Kidney (tissue), 14 donors: ENCODE measurements around the gene PPP1R18. TPM values are rescaled to one million over a fixed set of nuclear protein-coding genes. Genes with fewer than 3 reads are reported as not detected.
A peak's percentile ranks its signal among the peaks of the same experiment; 100 is the strongest.

Experiments
- DNase-seq, 5 donors: peaks; one replicate each; pipeline ENCODE4 v3.0.0-alpha.2; 2013 to 2020
- FAIRE-seq: peaks from 2 replicates; lab custom pipeline; 2012; peaks lifted over from hg19 to GRCh38; lab: Jason Lieb, UNC
- H3K27ac ChIP-seq, 2 donors: one replicate each; pipeline ENCODE4 v1.7.0; 2013; ENCODE audit warnings: low read depth in 2 of 2, low read length in 2 of 2, inconsistent platforms in 1 of 2
- H3K27me3 ChIP-seq: one replicate; pipeline ENCODE4 v1.7.1; 2013; ENCODE audit warnings: low read length, inconsistent platforms; ENCODE audit not compliant: control insufficient read depth, insufficient read depth
- H3K36me3 ChIP-seq, 3 donors: one replicate each; pipeline versions ENCODE4 v1.7.0 to v1.7.1; 2013; ENCODE audit warnings: low read length in 3 of 3, control low read depth in 1 of 3, inconsistent platforms in 1 of 3; ENCODE audit not compliant: insufficient read depth in 3 of 3, control insufficient read depth in 2 of 3
- H3K4me1 ChIP-seq, 3 donors: one replicate each; pipeline versions ENCODE4 v1.7.0 to v1.7.1; 2013; ENCODE audit warnings: low read length in 3 of 3, inconsistent platforms in 1 of 3, low read depth in 1 of 3; ENCODE audit not compliant: control insufficient read depth in 2 of 3, insufficient read depth in 2 of 3
- H3K4me3 ChIP-seq, 3 donors: one replicate each; pipeline versions ENCODE4 v1.7.0 to v1.8.1; 2013; ENCODE audit warnings: low read length in 3 of 3, control low read depth in 1 of 3, inconsistent platforms in 1 of 3
- H3K9ac ChIP-seq, 3 donors: one replicate each; pipeline versions ENCODE4 v1.7.0 to v1.7.1; 2013; ENCODE audit warnings: low read length in 3 of 3, control low read depth in 1 of 3, inconsistent platforms in 1 of 3
- H3K9me3 ChIP-seq, 3 donors: one replicate each; pipeline versions ENCODE4 v1.7.0 to v1.7.1; 2013; ENCODE audit warnings: low read length in 3 of 3, control low read depth in 1 of 3, inconsistent platforms in 1 of 3; ENCODE audit not compliant: control insufficient read depth in 2 of 3, insufficient read depth in 1 of 3
- CTCF ChIP-seq: IDR thresholded peaks from 3 replicates; pipeline ENCODE4 v1.5.1; 2012; ENCODE audit warnings: mild to moderate bottlenecking, moderate library complexity, borderline replicate concordance; ENCODE audit not compliant: insufficient read depth; ENCODE audit errors: extremely low read depth
- intact Hi-C: fragments of 100-400 bp; cut with DNase I; formaldehyde crosslinking; loops from one replicate; pipeline ENCODE4 v1.11.1; 2022
- polyA plus RNA-seq: library from polyadenylated mRNA; stranded (reverse); fragments of 350-450 nt; fragmentation: Illumina TruSeq; extraction: RNeasy Lipid Tissue Mini Kit (QIAGEN cat#74804); gene quantifications from one replicate; pipeline ENCODE4 v1.2.3, GENCODE V29; 2014; ENCODE audit warnings: low read depth, low replicate concordance; ENCODE audit not compliant: insufficient read depth
- total RNA-seq: library from RNA; stranded (reverse); fragmentation: NEBNext Ultra II Directional; extraction: Animal tissue kit (Norgen Biotek cat#: 25700); gene quantifications from one replicate; pipeline ENCODE4 v1.2.1, GENCODE V29; 2021
- donor health status: control.
- donor health status: control.
- donor health status: control.
- donor health status: control.
- donor health status: control.
- donor health status: DM: yes; HTN: yes; CAD: no.
- donor health status: Normal renal cell carcinoma (clear cell type).

PPP1R18 gene
- total and polyA plus RNA-seq, 2 donors from 2014 or later: 17.1 to 51.9 TPM

GRCh38 chr6:30647242-30648116 is 39.0 kb downstream of the PPP1R18 start:
- no peak for TF ChIP-seq CTCF
- FAIRE-seq (no peak), DNase-seq (peak; percentile 75 to 92 (median 91))
- Histone ChIP-seq H3K36me3 (peaks cover 3 to 24% (median 5%) of the 10 kb centered on the region in 3 donors), H3K9me3 (no peaks in the 10 kb centered on the region), H3K9ac (peak overlapping the region; percentile 58 to 85 (median 68)), H3K4me1 (peaks cover 0 to 12% (median 0%) of the 10 kb centered on the region in 3 donors), H3K4me3 (peak overlapping the region; percentile 78 to 96 (median 87)), H3K27ac (peak overlapping the region; percentile 92 to 94), H3K27me3 (no peaks in the 10 kb centered on the region)
- intact Hi-C loops: no loop called here

DNA sequence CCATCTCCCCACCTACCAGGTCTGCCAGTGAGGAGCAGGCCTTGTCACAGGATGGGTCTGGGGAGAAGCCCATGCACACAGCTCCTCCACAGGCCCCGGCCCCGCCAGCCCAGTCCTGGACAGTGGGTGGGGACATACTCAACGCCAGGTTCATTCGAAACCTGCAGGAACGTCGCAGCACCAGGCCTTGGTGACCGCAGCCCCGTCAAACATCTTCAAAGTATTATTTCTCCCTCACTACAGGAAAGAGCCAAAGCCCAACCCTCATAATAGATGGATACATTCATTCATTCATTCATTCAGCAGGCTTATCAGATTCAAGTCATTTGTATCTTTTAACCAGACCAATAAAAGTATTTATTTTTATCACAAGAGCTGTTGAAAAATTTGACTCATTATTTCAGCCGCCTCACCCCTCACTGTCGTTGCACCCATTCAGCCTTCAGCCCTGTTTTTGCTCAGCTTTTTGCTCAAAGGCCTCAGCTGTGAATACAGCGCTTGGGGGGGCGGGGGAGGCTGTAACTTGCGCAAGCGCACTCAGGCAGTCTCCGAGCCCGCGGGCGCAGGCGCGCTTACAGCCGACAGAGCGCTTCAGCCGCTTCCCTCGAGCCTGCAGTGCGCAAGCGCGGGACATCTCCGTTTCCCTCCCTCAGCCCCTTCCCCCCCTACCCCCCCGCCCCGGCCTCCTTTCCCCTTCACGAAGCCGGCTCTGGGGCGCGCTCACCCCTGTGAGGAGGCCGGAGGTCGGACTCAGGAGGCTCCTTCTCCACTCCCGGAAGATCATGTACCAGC is 39.8 kb downstream of the PPP1R18 start, which contains the start of gene C6orf136:
Gene C6orf136 (plus strand): TSS at position 684 of the 792 bp plus-strand sequence. CDS start 99 bp downstream, at position 783.
- DNase-seq (peak; percentile 94 to 97 (median 96)), FAIRE-seq (no peak)
- peak within 1 kb of the TSS; percentile 78 to 96 (median 87) for H3K4me3 ChIP-seq
- no peak for TF ChIP-seq CTCF
- intact Hi-C loops: no loop called here
- H3K9ac ChIP-seq: peak within 1 kb of the TSS; percentile 58 to 85 (median 68)
- H3K27me3 ChIP-seq: no peaks in the 10 kb centered on the region
- no peaks in the 10 kb centered on the region for H3K9me3 ChIP-seq
- peaks cover 0 to 12% (median 0%) of the 10 kb centered on the region in 3 donors for H3K4me1 ChIP-seq
- peaks cover 3 to 15% (median 3%) of the 10 kb centered on the region in 3 donors for H3K36me3 ChIP-seq
- H3K27ac ChIP-seq: peak within 1 kb of the TSS; percentile 92 to 94

GRCh38 chr6:30645989-30646388 is 40.5 kb downstream of the PPP1R18 start:
- no peak overlapping the region for H3K27ac ChIP-seq
- peak overlapping the region in 2 of 3 donors; percentile 48 to 65 for H3K9ac ChIP-seq
- peaks cover 0 to 12% (median 0%) of the 10 kb centered on the region in 3 donors for H3K4me1 ChIP-seq
- intact Hi-C loops: no loop called here
- TF ChIP-seq CTCF: no peak
- H3K4me3 ChIP-seq: peak overlapping the region in 1 of 3 donors; percentile 87
- FAIRE-seq (no peak), DNase-seq (peak in 1 of 5 donors; percentile 22)
- H3K36me3 ChIP-seq: peaks cover 3 to 10% (median 3%) of the 10 kb centered on the region in 3 donors
- no peaks in the 10 kb centered on the region for H3K9me3 ChIP-seq
- H3K27me3 ChIP-seq: no peaks in the 10 kb centered on the region
